ENCODE data around the gene DLG2. TPM values are rescaled to one million over a fixed set of nuclear protein-coding genes. Genes with fewer than 3 reads are reported as not detected.

The DLG2 gene
- total and polyA plus RNA-seq, 2 of the 8 experiments (the other 6 are each of a cell fraction or from before 2014, with no cell fraction given) = 1.7 to 14.3 TPM

GRCh38 chr11:84906995-84907394 lies 720.1 kb downstream of the DLG2 start:
- no peak overlapping the region for H3K23ac ChIP-seq (ENCODE audit: insufficient read length)
- H2BK120ac ChIP-seq (replicated peaks; ENCODE audit: low read depth, low read length) = no peak overlapping the region
- no peak overlapping the region for H2BK12ac ChIP-seq (ENCODE audit: low read depth, low read length)
- H3K23me2 ChIP-seq (ENCODE audit: low read depth, low read length) = no peaks in the 10 kb centered on the region
- WGBS, 2 experiments (ENCODE audit: extremely low coverage in 1 of 2, insufficient coverage in 1 of 2, insufficient read length in 1 of 2, insufficient replicate concordance in 2 of 2, low coverage in 1 of 2, low lambda C conversion rate in 2 of 2, missing lambda C conversion rate in 1 of 2) = 61% methylated on average over 3 of the region's 3 CpGs; no CpG with 5 or more reads in 1 of the 2 experiments
- no peak overlapping the region for H4K5ac ChIP-seq (ENCODE audit: insufficient read length, low read depth, low read length)
- H4K91ac ChIP-seq (replicated peaks; ENCODE audit: insufficient read length, low read length) = no peak overlapping the region
- H2BK20ac ChIP-seq (ENCODE audit: low read length) = no peak overlapping the region
- no peak overlapping the region for H3K18ac ChIP-seq (ENCODE audit: extremely low read depth, low read length)
- H2BK5ac ChIP-seq (ENCODE audit: low read depth, low read length) = no peak overlapping the region
- no peak overlapping the region for H4K8ac ChIP-seq (ENCODE audit: extremely low read depth, insufficient read depth, low read length)
- no peak overlapping the region for H2AFZ ChIP-seq (ENCODE audit: low read length)
- FAIRE-seq (no peak), DNase-seq (ENCODE audit: low read depth in 1 of 2, low spot score in 2 of 2) (no peak)
- ChIA-PET CTCF (ENCODE audit: partially characterized antibody) (interaction anchor here (0.6 to 6.6 kb wide), 4 partner anchors 7 to 1309 kb away, joined by 3 to 24 read pairs (median 4); no protein-coding TSS in a partner anchor), POLR2A (ENCODE audit: partially characterized antibody) (no interaction called here)
- peaks cover 0 to 5% (median 0%) of the 10 kb centered on the region in 4 experiments; a peak in 4 of 7 replicates for H3K4me1 ChIP-seq (replicated peaks in 1 of 4; ENCODE audit: control insufficient read depth in 3 of 4, insufficient read depth in 4 of 4, low read length in 3 of 4)
- no peak overlapping the region for H3K27ac ChIP-seq (ENCODE audit: low read depth, low read length)
- H3K4ac ChIP-seq (replicated peaks; ENCODE audit: insufficient read length, low read depth, low read length) = no peak overlapping the region
- no peaks in the 10 kb centered on the region for H3K36me3 ChIP-seq (ENCODE audit: control insufficient read depth in 2 of 4, insufficient read depth in 4 of 4, low read length in 3 of 4)
- no peak overlapping the region for H3K4me2 ChIP-seq (ENCODE audit: insufficient read depth in 1 of 2, low read depth in 2 of 2, low read length in 2 of 2)
- H3K79me1 ChIP-seq (ENCODE audit: low read depth, low read length) = no peaks in the 10 kb centered on the region
- H3K79me2 ChIP-seq (ENCODE audit: control insufficient read depth in 1 of 2, insufficient read depth in 2 of 2, low read length in 2 of 2) = no peaks in the 10 kb centered on the region
- no peak overlapping the region for H3K9ac ChIP-seq (replicated peaks in 1 of 4; ENCODE audit: extremely low read depth in 1 of 4, low read depth in 3 of 4, low read length in 3 of 4)
- no peak overlapping the region for H2BK15ac ChIP-seq (ENCODE audit: low read length)
- no peak overlapping the region for H3K14ac ChIP-seq (ENCODE audit: insufficient read length)
- no peak overlapping the region for H3K4me3 ChIP-seq (ENCODE audit: extremely low read depth in 1 of 4, insufficient read depth in 2 of 4, low read depth in 3 of 4, low read length in 4 of 4)
- H3K56ac ChIP-seq (replicated peaks; ENCODE audit: insufficient read length, low read depth, low read length) = no peak overlapping the region
- H3K27me3 ChIP-seq (replicated peaks in 1 of 4; ENCODE audit: control insufficient read depth in 3 of 4, extremely low read depth in 1 of 4, insufficient read depth in 3 of 4, low read length in 3 of 4) = no peaks in the 10 kb centered on the region
- no peak overlapping the region for H2AK5ac ChIP-seq (ENCODE audit: low read depth, low read length)
- no peaks in the 10 kb centered on the region for H3K9me3 ChIP-seq (ENCODE audit: insufficient read depth in 2 of 2, low read depth in 1 of 2, low read length in 1 of 2)
- H4K20me1 ChIP-seq (replicated peaks in 1 of 2; ENCODE audit: control insufficient read depth in 1 of 2, insufficient read depth in 2 of 2, low read length in 2 of 2) = no peaks in the 10 kb centered on the region
- no peak for TF ChIP-seq SIRT6 (IDR thresholded peaks at IDR 0.05; ENCODE audit: low read length)
- TF ChIP-seq YY1 (IDR thresholded peaks at IDR 0.05; ENCODE audit: low read depth, low read length) = no peak
- TF ChIP-seq TAF1 (IDR thresholded peaks at IDR 0.05; ENCODE audit: low read depth, low read length) = no peak
- TF ChIP-seq EP300 (IDR thresholded peaks at IDR 0.05; ENCODE audit: borderline replicate concordance in 1 of 2, low read depth in 2 of 2, low read length in 2 of 2) = no peak
- no peak for TF ChIP-seq NANOG (IDR thresholded peaks at IDR 0.05; ENCODE audit: insufficient read depth, low read depth, low read length, poor library complexity, severe bottlenecking)
- no peak for TF ChIP-seq CREB1 (IDR thresholded peaks at IDR 0.05)
- TF ChIP-seq GTF2F1 (IDR thresholded peaks at IDR 0.05; ENCODE audit: borderline replicate concordance, low read depth, low read length) = no peak
- no peak for TF ChIP-seq POU5F1 (IDR thresholded peaks at IDR 0.05; ENCODE audit: low read depth, low read length)
- no peak for TF ChIP-seq JUN (IDR thresholded peaks at IDR 0.05; ENCODE audit: low read depth, low read length)
- no peak for TF ChIP-seq SRF (IDR thresholded peaks at IDR 0.05; ENCODE audit: low read depth, low read length)
- TF ChIP-seq USF2 (IDR thresholded peaks at IDR 0.05; ENCODE audit: low read length) = no peak
- no peak for TF ChIP-seq SP4 (IDR thresholded peaks at IDR 0.05; ENCODE audit: low read length)
- no peak for TF ChIP-seq PHF8 (conservative IDR thresholded peaks at IDR 0.05; ENCODE audit: low read depth, low read length)
- no peak for TF ChIP-seq RAD21 (IDR thresholded peaks at IDR 0.05 in 1 of 2, conservative IDR thresholded peaks at IDR 0.05 in 1 of 2; ENCODE audit: low read depth in 2 of 2, low read length in 2 of 2)
